IPS-18c (cell line): ENCODE results near the gene RASGRF2.
"Not testable (repeated sequence)": the region's sequence is repeated elsewhere in the genome, so short reads cannot be mapped to it uniquely, and the experiment has no call there.

Experiments
- H3K4me3 ChIP-seq: 2 replicates; pipeline ENCODE4 v1.7.0; 2013; ENCODE audit warnings: low read depth, mild to moderate bottlenecking, low read length, moderate library complexity; ENCODE audit not compliant: insufficient read depth
- H3K9me3 ChIP-seq: one replicate; pipeline ENCODE4 v1.6.1; 2013; ENCODE audit warnings: mild to moderate bottlenecking, low read length, moderate library complexity; ENCODE audit not compliant: control insufficient read depth, insufficient read depth

The RASGRF2 gene

DNA sequence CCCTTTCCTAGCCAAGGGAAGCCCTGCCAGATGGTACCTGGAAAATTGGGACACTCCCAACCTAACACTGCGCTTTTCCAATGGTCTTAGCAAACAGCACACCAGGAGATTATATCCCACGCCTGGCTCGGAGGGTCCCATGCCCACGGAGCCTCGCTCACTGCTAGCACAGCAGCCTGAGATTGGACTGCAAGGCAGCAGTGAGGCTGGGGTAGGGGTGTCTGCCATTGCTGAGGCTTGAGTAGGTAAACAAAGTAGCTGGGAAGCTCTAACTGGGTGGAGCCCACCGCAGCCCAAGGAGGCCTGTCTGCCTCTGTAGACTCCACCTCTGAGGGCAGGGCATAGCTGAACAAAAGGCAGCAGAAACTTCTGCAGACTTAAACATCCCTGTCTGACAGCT, 68.7 kb downstream of the RASGRF2 start:
- not testable (repeated sequence) for H3K4me3 ChIP-seq

GRCh38 chr5:81029736-81030135, 69.6 kb downstream of the RASGRF2 start:
- not testable (repeated sequence) for H3K4me3 ChIP-seq, H3K9me3 ChIP-seq

More for the DNA sequence above, 68.7 kb downstream of the RASGRF2 start:
- not testable (repeated sequence) for H3K9me3 ChIP-seq

- H3K4me3 ChIP-seq, H3K9me3 ChIP-seq: not testable (repeated sequence)
These were observed 70.3 kb downstream of the RASGRF2 start for GRCh38 chr5:81030236-81031034.

DNA sequence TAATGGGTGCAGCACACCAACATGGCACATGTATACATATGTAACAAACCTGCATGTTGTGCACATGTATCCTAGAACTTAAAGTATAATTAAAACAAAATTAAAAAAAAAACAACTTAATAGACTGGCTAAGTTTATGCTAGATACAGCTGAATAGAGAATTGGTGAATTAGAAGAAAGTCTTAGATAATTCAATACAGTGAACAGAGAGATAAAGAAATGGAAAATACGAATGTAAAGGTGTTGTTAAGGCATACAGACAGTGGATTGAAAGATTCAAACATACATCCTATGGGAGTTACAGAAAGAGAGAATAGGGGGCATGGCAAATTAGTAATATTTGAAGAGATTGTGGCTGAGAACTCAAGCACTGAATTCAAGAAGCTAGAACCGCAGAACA, 75.4 kb downstream of the RASGRF2 start:
- H3K9me3 ChIP-seq: no peaks in the 10 kb centered on the region
- no peak overlapping the region for H3K4me3 ChIP-seq

- Histone ChIP-seq H3K9me3 (no peaks in the 10 kb centered on the region), H3K4me3 (no peak overlapping the region)
These were observed 78.3 kb downstream of the RASGRF2 start for GRCh38 chr5:81038495-81038894.

- no peak overlapping the region for H3K4me3 ChIP-seq
- H3K9me3 ChIP-seq: no peaks in the 10 kb centered on the region
These were observed 84.7 kb downstream of the RASGRF2 start for GRCh38 chr5:81044868-81045267.

GRCh38 chr5:81045389-81045807, 85.2 kb downstream of the RASGRF2 start:
- H3K9me3 ChIP-seq: no peaks in the 10 kb centered on the region
- H3K4me3 ChIP-seq: no peak overlapping the region

DNA sequence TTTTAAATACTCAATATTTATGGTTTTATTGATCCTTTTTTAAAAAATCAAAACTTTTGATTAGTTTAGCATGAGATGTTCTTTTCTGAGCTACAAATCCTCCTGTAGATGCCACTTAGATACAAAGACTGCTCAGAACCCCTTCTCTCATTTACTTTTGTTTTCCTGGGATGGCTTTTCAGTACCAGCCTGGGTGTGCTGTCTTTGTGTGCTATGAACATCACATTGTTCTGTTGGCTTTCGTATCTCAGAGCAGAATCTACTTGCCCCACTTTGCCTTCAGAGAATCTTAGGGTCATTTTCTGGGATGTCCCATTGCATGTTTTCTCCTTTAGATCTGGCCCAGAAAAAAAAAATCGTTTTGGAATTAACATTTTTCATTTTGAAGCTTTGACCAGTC, 85.9 kb downstream of the RASGRF2 start:
- H3K4me3 ChIP-seq: no peak overlapping the region
- H3K9me3 ChIP-seq: no peaks in the 10 kb centered on the region

DNA sequence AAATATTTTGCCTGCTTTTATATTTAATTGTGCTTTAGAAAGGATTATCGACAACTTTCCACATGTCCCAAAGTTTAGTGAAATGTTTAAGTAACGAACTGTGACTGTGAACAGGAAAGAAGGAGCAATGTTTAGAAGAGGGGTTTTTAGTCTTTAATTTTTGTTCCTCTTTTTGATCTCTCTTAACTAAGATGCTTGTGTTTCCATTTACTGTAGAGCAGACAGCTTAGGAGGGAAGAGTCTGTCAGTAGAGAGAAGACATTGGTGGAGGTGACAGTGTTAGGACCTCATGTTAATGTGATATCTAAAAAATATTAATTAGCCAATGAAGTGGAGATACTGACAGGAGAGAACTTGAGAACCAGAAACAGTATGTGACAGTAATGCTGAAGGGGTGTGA, 92.2 kb downstream of the RASGRF2 start:
- Histone ChIP-seq H3K4me3 (no peak overlapping the region), H3K9me3 (no peaks in the 10 kb centered on the region)

GRCh38 chr5:81053282-81053681, 93.1 kb downstream of the RASGRF2 start:
- H3K9me3 ChIP-seq: not testable (repeated sequence)

DNA sequence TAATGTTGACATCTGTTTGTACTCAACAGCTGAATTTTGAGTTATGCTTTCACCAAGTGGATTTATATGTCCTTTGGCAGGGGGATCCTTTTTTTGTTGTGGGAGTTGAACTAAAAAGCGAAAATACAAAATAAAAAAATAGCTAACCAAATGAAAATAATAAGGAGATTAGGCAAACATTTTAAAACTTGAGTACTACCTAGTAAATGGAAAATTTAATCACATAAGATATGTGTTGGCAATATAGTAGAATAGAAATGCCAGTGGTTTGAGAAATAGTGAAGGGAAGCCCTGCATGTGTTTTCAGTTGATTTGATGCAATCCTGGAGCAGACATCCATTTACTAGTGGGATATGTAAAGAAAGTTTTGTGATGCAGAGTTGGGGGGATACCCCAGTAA, 98.0 kb downstream of the RASGRF2 start:
- H3K9me3 ChIP-seq: no peaks in the 10 kb centered on the region
- H3K4me3 ChIP-seq: no peak overlapping the region

More at GRCh38 chr5:81053282-81053681, 93.1 kb downstream of the RASGRF2 start:
- H3K4me3 ChIP-seq: not testable (repeated sequence)

DNA sequence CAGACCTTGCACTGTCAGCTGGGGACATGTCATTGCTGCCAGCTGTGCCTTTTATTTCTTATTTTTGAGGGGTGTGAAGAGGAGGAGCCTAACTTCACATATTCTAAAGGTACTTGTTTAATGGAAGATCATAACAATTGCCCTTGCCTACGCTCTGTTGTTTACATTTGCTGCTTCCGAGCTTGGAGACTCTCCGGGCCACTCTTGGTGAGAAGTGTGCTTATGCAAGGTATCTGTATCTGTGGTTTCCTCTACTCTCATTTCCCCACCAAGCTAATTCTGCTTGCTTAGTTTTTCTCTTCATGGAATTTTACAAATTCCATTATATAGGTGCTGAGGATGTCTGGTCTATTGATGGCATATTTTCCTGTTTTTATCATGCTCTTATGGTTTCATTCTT, 105.3 kb downstream of the RASGRF2 start:
- no peak overlapping the region for H3K4me3 ChIP-seq
- H3K9me3 ChIP-seq: no peaks in the 10 kb centered on the region

- no peak overlapping the region for H3K4me3 ChIP-seq
- no peaks in the 10 kb centered on the region for H3K9me3 ChIP-seq
These were observed 105.9 kb downstream of the RASGRF2 start for GRCh38 chr5:81066102-81066501.

GRCh38 chr5:81067406-81067805, 107.2 kb downstream of the RASGRF2 start:
- Histone ChIP-seq H3K4me3 (no peak overlapping the region), H3K9me3 (no peaks in the 10 kb centered on the region)

DNA sequence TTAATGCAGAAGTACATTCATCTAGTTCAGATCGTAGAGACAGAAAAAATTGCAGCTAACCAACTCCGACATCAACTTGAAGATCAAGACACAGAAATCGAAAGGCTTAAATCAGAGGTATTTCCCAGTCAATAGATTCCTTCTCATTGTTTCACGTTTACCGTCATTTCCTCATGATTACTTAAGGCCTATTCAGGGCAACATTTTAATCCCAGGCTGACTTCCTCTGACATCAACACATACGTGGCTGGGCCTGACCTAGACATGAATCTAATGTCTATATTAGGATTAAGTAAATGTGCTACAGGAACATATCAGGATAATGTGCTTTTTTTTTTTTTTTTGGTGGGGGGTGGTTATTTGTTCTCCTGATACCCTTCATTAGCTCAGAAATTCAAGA, 107.9 kb downstream of the RASGRF2 start:
- H3K9me3 ChIP-seq: no peaks in the 10 kb centered on the region

DNA sequence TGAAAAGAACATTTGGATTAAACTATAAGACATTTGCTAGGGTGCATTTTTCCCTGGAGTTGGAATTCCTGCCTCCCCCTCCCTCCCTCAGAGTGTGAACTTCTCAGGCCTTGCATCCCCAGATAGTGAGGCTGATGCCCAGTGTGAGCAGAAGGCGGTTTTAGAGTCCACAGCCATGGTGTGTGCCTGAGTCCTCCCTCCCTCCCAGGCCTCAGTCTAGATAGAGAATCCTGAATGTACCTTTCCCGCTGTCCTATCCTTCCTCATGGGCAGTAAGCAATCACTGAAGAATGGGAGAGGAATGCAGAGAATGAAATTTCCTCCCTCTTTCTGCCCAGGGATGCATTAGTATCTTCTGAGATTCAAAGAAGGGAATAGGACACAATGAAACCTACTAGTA, 108.5 kb downstream of the RASGRF2 start:
- no peaks in the 10 kb centered on the region for H3K9me3 ChIP-seq
- H3K4me3 ChIP-seq: no peak overlapping the region

More for the DNA sequence above, 107.9 kb downstream of the RASGRF2 start:
- H3K4me3 ChIP-seq: no peak overlapping the region

GRCh38 chr5:81069990-81070389, 109.8 kb downstream of the RASGRF2 start:
- no peaks in the 10 kb centered on the region for H3K9me3 ChIP-seq
- no peak overlapping the region for H3K4me3 ChIP-seq

- H3K9me3 ChIP-seq: no peaks in the 10 kb centered on the region
These were observed 110.5 kb downstream of the RASGRF2 start for GRCh38 chr5:81070571-81071255.

More at GRCh38 chr5:81070571-81071255, 110.5 kb downstream of the RASGRF2 start:
- no peak overlapping the region for H3K4me3 ChIP-seq
